HG03103 (cell line): ENCODE measurements around the gene WFS1.

Experiments
- ATAC-seq: cut with Tn5 transposase; IDR thresholded peaks from one replicate; pipeline ENCODE4 v1.9.1; 2021; ENCODE audit warnings: low read depth; ENCODE audit not compliant: unreplicated experiment

The WFS1 gene

DNA sequence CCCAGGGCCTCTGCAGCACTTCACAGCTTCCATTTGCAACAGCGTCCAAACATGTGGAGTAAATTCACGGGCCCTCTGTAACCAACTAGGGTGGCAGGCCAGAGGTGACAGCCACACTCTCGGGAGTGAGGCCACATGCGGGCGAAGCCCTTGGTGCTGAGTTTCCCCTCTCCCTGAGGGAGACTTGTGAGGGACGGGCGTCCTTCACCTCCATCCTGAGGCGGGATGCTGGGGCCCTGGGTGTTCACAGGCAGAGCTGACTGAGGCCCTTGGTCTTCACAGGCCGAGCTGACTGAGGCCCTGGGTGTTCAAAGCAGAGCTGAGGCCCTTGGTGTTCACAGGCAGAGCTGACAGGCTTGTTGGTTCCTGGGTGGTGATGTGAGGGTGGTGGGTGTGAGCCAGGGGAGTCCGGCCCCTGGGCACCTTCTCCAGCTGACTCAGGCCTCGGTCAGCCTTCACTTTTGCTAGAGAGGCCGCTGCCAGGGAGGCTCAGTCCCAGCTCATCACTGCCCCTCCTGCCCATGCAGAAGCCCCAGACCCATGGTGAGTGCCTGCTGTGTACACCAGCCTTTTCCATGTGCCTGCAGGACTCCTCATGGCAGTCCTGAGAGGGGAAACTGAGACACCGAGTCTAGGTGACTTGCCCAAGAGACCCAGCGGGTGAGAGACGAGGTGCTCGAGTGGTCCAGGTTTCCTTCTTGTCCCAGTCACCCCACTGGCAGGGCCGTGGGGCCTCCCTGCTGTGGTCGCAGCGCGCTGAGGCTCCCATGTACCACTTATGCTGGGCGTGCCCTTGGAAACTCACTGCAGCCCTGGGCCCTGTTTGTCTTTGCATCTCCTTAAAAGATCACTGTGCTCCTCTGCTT, 8.5 kb downstream of the WFS1 start:
- no peak for ATAC-seq

DNA sequence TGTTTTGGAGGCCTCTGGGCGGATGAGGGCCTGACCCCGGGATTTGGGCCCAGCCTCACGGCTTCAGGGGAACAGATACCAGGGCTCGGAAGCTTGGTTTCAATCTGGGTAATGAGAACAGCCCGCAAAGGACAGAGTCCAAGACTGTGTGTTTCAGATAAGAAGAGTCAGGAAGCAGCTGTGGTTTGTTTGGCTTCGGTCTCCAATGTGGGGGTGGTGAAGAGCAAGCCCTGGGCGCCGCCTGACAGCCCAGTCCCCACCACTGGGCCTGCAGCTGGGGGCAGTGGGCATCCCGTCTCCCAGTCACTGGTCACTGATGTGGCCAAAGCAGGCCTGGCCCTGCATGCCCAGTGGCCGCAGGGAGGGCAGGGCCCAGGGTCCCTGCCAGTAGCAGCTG, 9.1 kb downstream of the WFS1 start:
- ATAC-seq = peak; percentile 92

DNA sequence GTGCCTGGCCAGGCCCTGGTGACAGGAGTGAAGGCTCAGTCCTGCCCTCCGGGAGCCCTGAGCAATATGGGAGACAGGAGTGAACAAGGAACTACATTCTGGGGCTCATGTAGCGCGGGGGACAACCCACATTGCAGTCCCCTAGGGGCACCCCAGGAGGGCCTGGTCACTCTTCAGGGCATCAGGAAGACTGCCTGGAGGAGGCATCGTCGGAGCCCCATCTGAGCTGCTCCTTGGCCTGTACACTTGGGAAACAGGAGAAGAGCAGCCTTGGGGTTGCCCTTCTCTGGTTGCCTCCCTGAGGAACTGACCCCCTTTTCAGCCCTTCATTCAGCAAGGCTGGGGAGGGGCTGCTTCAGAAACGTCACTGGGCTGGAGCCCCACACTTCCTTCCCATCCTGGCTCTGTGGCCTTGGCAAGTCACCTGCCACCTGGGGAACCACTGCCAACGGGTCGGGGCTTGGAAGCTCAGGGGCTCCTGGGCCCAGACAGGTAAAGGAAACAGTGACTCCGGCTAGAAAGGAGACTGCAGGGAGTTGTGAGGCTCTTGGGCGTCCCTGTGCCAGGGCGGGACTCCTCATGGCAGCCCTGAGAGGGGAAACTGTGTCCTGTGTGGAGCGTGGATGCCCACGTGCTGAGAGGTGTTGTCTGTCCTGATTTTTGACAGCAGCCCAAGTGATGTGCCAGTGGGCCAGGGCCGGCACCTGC, 10.1 kb downstream of the WFS1 start:
- ATAC-seq = no peak

DNA sequence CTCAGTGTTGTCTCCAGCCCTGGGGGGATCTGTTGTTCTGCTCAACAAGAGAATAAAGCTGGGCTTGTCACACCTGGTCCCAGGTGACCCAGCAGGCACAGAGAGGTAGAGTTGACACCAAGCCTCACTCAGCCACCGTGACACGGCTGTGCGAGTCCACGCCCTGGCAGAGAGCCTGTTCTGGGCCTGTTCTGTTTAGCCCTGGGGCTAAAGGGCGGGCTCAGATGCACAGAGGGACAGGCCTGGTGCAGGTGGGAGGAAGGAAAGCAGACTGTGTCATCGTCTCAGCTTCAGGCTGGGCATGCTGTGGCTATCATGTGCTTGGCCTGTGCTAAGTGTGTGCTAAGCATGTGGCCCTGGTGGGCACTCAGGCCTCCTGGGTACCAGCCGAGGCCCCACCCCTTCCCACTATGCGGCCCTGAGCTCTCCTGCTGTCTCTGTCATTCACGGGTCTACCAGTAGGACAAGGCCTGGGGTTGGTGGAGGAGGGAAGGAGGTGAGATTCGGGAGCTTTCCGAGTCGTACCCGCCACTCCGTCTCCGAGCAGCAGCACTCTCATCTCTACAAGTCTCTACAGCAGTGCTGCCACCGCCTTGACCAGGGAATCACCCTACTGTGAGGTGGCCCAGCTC, 10.8 kb downstream of the WFS1 start:
- ATAC-seq = no peak

DNA sequence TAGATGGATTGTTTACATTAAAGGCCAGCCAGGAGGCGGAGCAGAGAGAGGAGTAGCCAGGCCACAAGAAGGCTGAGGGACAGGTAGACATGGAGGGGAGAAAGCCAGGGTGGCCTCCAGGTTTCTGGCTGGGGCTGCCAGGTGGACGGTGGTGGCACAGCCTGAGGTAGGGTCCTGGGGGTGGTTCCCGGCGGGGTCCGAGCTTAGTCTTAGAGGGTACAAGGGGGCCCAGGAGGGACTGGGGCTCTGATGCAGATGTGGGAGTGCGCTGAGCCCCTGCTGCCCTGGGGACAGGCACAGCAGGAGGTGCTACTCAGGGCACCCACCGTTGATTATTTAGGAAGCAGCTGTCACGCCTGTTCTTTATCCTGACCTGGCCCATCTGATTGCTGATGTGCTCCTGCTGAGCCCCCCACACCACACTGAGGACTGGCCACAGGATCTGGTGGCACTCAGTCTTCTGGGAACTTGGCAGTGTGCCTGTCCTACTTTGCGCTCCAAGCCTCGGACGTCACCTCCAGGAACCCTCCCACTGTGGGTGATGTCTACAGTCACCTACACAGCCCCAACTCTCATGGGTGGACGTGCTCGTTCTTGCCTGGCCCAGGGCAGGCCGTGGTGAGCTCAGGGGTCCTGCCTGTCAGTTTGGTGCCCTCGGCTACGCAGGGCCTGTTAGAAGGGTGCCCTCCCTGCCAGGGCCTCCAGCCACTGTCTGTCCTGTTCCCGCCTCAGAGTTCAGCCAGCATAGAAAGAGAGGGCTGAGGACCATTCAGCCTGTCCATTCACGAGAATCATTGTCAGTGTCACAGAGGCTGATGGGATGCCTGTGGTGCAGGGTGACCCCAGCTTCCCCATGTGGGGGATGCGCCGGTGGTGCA, 12.0 kb downstream of the WFS1 start:
- no peak for ATAC-seq

DNA sequence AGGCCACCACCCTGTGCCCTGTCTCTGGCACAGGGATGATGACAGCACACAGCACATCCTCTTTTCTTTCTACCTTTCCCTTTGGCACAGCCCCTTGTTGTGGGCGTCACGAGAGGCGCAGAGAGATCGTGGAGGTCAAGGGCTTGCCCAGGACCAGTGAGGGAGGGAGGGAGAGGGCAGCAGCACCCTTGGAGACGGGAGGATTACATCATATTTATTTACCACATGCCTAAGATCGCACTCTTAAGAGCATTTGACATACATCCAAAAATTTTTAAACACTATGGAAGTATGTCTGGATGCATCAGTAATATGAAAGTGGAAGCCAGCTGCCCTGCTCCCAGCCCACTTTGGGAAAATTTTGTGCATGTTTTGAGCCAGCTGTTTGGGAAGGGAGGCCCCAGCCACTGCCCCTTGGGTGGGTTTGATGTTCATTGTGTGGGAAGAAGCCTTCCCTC, 12.7 kb downstream of the WFS1 start:
- ATAC-seq = no peak

DNA sequence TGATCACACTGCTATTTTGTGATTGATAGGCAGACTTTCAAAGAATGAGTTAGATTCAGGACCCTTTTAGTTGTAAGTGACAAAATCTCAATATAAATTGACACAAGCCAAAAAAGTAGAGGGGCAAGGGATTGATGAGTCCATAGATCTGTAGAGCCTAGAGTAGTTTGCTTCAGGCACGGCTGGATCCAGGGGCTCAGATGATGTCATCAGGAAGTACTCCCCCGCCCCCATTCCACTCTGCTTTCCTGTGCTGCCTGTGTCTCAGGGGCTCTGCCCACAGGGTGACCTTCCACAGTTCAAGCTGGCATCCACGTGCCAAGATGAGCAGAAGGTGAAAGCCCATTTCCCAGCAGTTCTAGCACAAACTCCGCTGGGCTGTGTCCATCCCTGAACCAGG, 13.6 kb downstream of the WFS1 start:
- ATAC-seq = no peak

DNA sequence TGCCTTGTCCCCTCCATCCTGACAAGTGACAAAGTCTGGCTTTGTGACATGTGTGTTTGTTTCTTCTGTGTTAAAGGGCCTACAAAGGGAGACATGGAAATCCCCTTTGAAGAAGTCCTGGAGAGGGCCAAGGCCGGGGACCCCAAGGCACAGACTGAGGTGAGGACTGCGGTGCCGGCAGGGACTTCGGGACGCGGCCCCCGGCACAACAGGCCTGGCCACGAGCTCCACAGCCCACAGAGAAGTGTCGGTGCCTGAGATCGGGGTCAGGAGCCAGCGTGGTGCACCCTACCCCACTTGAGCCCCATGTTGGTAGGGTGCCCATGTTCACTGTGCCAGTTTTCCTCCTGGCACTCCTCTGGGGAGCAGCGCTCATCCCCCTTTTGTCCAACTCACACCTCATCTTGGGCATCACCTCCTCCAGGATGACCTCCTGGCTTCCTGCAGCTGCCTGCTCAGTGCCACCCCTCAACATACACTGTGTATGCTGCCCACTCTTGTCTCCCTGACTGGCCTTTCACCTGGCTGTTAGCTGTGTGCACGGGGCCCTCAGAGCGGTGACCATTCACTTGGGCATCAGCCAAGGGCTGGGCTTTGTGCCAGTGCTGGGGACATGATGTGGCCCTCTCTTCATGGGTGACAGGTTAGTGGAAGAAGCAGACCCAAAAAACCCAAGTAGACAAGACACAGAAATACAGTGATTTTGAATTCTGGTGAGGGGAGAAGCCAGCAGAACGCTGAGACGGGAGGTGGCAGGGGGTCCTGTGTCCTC, 17.6 kb downstream of the WFS1 start:
- ATAC-seq = no peak

DNA sequence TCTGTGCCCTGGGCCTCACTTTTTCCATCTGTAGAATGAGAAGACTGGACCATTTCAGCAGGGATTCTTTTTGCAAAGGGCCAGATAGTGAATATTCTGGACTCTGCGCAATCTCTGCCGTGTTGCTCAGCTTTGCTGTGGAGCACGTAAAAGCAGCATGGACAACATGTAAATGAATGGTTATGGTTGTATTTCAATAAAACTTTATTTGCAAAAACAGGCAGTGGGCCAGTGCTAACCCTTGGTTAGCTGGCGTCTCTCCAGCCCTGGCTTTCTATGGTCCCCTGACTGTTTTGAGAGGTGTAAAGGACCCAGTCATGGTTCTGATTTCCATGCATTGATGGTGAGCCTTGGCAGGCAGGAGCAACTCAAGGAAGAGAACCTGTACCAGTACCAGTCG, 18.7 kb downstream of the WFS1 start:
- ATAC-seq = no peak

DNA sequence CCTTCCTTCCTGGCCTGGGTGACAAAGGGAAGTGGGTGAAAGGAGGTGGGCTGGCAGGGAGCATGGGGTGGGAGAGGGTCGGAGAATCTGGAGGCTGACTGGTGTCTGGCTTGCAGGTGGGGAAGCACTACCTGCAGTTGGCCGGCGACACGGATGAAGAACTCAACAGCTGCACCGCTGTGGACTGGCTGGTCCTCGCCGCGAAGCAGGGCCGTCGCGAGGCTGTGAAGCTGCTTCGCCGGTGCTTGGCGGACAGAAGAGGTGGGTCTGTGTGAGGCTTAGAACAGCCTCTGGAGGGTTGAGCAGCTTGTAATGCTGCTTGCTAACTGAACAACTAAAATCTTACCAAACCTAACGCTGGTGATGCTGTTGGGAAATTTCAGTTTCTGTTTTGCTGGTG, 19.2 kb downstream of the WFS1 start:
- ATAC-seq = no peak

DNA sequence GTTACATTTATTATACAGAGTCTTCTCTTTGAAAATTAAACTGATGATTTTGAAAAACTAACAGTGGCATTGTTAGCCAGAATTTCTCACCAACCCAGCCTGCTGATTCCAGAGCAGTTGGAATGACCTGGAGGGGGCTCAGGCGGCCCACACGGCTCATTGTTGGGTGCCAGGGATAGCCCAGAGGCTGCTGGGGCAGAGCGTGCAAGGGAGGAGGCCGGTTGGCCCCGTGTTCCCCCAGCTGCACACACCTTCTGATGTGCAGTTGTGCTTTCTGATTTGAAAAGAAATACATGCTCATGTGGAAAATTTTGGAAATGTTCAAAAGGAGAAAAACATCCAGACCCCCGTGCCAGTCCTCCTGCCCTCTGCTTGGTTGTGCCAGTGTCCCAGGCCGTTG, 20.6 kb downstream of the WFS1 start:
- no peak for ATAC-seq

DNA sequence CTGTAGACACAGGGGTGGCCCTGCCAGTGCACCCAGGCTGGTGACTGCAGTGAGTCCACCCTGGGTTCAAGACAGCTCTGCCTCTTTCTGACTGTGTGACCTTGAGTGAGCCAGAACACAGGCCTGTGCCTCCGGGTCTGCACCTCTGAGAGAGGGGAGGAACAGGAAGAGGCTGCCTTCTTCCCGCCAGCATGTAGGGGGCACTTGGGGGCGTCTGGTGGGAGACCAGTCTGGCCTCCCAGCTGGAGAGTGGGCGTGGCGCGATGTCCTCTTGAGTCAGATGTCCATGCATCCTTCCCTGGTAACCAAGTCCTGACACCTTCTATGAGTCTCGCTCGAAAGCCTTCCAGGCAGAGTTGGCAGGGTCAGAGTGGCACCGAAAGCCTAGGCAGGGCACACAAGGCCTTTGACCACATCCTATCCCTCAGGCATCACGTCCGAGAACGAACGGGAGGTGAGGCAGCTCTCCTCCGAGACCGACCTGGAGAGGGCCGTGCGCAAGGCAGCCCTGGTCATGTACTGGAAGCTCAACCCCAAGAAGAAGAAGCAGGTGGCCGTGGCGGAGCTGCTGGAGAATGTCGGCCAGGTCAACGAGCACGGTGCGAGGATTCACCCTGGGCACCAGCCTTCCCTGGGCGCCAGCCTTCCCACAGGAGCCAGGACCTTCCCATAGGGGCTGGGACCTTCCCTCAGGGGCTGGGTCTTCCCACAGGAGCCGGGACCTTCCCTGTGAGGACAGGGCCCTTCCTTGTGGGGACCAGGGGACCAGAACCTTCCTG, 21.3 kb downstream of the WFS1 start:
- ATAC-seq = no peak

DNA sequence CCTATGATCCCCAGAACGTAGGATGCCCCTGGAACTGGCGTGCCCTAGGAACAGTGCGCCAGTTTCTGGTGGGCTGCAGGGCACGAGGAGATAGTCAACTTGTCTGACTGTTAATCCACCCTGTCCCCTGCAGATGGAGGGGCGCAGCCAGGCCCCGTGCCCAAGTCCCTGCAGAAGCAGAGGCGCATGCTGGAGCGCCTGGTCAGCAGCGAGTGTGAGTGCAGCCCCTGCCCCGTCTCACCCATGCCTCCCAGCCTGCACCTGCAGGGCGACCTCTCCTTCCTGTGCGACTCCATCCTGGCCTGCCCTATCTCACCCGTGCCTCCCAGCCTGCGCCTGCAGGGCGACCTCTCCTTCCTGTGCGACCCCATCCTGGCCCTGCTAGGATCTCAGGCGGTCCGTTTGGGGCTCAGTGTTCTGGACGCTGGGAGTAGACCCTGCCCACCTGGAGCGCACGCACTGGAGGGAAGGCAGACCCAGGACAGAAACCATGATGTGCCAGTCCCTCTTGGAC, 22.2 kb downstream of the WFS1 start:
- ATAC-seq = no peak

DNA sequence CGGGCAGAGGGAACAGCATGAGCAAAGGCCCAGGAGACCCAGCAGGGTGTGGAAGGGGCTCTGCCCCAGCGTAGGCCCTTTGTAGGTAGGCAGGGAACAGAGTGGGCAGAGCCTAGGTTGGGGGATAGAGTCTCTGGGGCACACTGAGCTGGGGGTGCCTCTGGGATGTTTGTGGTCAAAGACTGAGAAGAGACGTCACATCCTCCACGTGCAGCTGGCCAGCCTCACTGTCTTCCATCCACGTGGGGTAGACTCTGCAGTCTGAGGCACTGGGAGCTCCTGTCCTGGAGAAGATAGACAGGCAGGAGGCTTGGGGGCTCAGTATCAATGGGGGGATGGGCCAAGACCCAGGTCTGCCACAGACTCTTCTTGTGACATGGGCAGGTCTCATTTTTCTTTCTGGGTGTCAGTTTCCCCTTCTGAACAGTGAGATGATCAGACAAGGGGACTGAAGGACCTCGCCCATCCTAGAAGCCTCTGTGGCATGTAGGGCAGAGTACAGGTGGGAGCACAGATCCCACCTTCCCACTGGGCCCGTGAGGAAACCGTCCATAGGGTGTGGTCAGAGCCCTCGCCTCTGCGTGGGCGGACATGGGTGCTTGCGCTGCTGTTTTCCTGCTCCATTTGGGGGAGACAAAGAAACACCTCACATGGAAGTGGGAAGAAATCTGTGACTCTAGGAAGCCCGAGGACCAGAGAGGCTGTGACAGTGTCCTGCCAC, 22.9 kb downstream of the WFS1 start:
- no peak for ATAC-seq

DNA sequence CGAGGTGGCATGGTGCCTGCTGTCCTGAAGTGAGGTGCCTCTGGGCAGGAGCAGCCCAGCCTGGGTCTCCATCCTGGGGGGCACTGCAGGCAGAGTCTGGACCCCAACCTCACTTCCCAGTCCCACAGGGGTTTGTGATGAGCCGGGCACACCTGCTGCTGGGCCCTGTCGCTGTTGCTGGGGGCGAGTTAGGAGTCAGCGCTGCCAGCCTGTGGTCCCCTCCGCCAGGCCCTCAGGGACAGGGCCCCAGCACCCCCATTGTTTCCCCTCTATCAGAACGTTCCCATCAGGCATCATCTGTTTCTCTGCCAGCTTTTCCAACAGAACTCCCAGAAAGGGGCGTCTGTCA, 23.4 kb downstream of the WFS1 start:
- no peak for ATAC-seq

DNA sequence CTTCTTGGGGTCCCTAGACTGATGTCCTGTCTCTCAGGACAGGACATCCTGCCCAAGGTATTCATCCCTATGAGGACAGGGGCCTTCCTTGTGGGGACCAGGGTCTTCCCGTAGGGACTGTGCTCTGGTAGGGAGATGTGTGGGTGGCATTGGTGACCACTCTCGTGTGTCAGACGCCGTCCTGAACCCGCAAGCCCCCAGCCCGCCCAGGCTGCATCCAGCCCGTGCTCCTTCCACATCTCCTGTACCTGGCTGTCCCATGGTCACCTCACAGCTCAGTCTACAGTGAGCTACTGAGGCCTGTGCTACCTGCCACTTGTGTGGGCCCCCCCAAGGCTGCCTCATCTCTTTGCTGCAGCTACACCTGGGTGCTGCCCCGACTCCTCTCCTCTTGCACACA, 24.0 kb downstream of the WFS1 start:
- no peak for ATAC-seq

DNA sequence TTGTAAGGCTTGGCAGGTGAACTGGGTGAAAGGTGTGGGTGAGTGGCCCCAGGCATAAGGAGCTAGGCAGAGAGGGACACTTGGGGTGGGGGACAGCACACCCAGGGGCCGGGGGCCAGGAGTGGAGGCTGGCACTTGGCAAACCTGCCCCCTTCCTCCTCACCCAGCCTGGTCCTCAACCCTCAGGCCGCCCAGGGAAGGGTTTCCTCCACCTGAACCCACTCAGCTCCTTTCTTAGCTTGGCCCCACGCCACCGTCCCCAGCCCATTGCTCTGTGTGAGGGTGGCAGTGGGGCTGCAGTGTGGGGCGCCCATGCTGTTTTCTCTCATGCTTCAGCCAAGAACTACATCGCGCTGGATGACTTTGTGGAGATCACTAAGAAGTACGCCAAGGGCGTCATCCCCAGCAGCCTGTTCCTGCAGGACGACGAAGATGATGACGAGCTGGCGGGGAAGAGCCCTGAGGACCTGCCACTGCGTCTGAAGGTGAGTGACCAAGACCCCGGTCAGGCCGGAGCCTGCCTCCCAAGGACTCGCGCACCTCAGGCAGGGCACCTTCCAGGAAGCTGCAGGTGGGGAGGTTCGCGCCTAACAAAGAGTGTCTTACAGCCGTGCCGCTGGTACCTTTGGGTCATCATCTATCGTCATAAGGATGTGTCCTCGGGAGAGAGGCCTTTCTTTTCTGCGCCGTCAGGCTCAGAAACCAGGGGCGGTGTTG, 25.2 kb downstream of the WFS1 start:
- no peak for ATAC-seq

DNA sequence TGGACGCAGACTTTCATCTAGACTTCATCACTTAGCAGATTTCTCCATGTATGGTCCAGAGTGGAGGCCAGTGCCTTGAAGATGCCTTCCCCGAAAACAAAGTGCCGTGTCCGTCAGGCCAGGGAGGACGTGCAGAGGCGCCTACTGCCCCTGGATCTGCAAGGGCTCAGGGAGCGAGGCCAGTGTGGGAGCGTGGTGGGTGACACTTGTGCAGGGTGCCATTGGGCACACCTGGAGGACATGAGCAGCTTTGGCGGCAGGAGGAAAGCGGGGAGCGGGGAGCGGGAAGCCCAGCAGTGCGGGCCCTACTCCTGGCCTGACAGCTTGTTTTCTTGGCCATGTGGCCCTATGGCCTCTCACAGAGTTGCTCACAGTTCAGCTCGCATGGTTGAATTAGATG, 25.8 kb downstream of the WFS1 start:
- ATAC-seq = no peak
